Measurements from ENCODE around the gene RAPGEF2. TPM values are rescaled to one million over a fixed set of nuclear protein-coding genes. Genes with fewer than 3 reads are reported as not detected.

RAPGEF2 gene
- total and polyA plus RNA-seq, 8 donors, result 4.3 to 27.5 (median 13.9) TPM

- peaks cover 0 to 28% (median 0%) of the 10 kb centered on the region in 3 donors for H3K36me3 ChIP-seq
- no peak overlapping the region for H3K27ac ChIP-seq
- no peak overlapping the region for H3K4me3 ChIP-seq
- no peaks in the 10 kb centered on the region for H3K4me1 ChIP-seq
- no peaks in the 10 kb centered on the region for H3K9me3 ChIP-seq
- TF ChIP-seq, protein P1, sequence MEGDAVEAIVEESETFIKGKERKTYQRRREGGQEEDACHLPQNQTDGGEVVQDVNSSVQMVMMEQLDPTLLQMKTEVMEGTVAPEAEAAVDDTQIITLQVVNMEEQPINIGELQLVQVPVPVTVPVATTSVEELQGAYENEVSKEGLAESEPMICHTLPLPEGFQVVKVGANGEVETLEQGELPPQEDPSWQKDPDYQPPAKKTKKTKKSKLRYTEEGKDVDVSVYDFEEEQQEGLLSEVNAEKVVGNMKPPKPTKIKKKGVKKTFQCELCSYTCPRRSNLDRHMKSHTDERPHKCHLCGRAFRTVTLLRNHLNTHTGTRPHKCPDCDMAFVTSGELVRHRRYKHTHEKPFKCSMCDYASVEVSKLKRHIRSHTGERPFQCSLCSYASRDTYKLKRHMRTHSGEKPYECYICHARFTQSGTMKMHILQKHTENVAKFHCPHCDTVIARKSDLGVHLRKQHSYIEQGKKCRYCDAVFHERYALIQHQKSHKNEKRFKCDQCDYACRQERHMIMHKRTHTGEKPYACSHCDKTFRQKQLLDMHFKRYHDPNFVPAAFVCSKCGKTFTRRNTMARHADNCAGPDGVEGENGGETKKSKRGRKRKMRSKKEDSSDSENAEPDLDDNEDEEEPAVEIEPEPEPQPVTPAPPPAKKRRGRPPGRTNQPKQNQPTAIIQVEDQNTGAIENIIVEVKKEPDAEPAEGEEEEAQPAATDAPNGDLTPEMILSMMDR (IDR thresholded peaks at IDR 0.05), result no peak
- no peak for ATAC-seq
- H3K27me3 ChIP-seq, result no peaks in the 10 kb centered on the region
- WGBS, 2 donors, result 98 to 99% methylated on average over 2 of the region's 2 CpGs
- FAIRE-seq, result no peak
- intact Hi-C loops (cut with DNase I), result no loop called here
- no peak for DNase-seq
These were observed 234.2 kb downstream of the RAPGEF2 start for GRCh38 chr4:159337041-159337440.

GRCh38 chr4:159341522-159341921 lies 238.6 kb downstream of the RAPGEF2 start:
- peaks cover 5 to 36% (median 8%) of the 10 kb centered on the region in 3 donors for H3K36me3 ChIP-seq
- FAIRE-seq, result no peak
- ATAC-seq, result no peak

GRCh38 chr4:159342374-159342773 lies 239.5 kb downstream of the RAPGEF2 start:
- 86 to 89% methylated on average over 3 of the region's 3 CpGs for WGBS, 2 donors
- Histone ChIP-seq H3K9me3 (no peaks in the 10 kb centered on the region), H3K4me1 (no peaks in the 10 kb centered on the region), H3K27ac (no peak overlapping the region), H3K36me3 (peaks cover 5 to 36% (median 8%) of the 10 kb centered on the region in 3 donors), H3K4me3 (no peak overlapping the region), H3K27me3 (no peaks in the 10 kb centered on the region)
- FAIRE-seq (no peak), DNase-seq (no peak), ATAC-seq (no peak)
- TF ChIP-seq, protein P1 (IDR thresholded peaks at IDR 0.05), result no peak
- intact Hi-C loops (cut with DNase I), result no loop called here

More at GRCh38 chr4:159341522-159341921, 238.6 kb downstream of the RAPGEF2 start:
- no peak for DNase-seq
- H3K27ac ChIP-seq, result no peak overlapping the region
- no peaks in the 10 kb centered on the region for H3K4me1 ChIP-seq
- no peaks in the 10 kb centered on the region for H3K27me3 ChIP-seq
- TF ChIP-seq, protein P1 (IDR thresholded peaks at IDR 0.05), result no peak
- no peak overlapping the region for H3K4me3 ChIP-seq
- intact Hi-C loops (cut with DNase I), result no loop called here
- no peaks in the 10 kb centered on the region for H3K9me3 ChIP-seq
- 84 to 85% methylated on average over 2 of the region's 2 CpGs for WGBS, 2 donors

- no peak for DNase-seq
- no peak overlapping the region for H3K27ac ChIP-seq
- H3K4me3 ChIP-seq, result no peak overlapping the region
- no peak for ATAC-seq
- no peaks in the 10 kb centered on the region for H3K4me1 ChIP-seq
- no peak for FAIRE-seq
- H3K9me3 ChIP-seq, result no peaks in the 10 kb centered on the region
- 93 to 94% methylated on average over 8 of the region's 8 CpGs for WGBS, 2 donors
- TF ChIP-seq, protein P1 (IDR thresholded peaks at IDR 0.05), result no peak
- no peaks in the 10 kb centered on the region for H3K27me3 ChIP-seq
- peaks cover 5 to 34% (median 8%) of the 10 kb centered on the region in 3 donors for H3K36me3 ChIP-seq
- intact Hi-C loops (cut with DNase I), result no loop called here
These were observed 240.2 kb downstream of the RAPGEF2 start for GRCh38 chr4:159343116-159343515.

DNA sequence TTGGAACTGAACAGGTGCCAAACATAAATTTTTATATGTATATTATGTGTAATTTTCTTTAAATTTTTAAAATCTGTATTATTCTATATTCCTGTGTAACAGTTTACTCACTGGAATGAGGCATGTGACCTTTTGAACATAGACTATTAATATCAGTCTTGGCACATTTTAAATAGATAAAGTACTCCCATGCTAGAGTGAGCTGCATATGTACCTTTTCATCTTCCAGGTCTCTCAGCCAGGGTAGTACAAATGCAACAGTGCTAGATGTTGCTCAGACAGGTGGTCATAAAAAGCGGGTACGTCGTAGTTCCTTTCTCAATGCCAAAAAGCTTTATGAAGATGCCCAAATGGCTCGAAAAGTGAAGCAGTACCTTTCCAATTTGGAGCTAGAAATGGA lies 242.0 kb downstream of the RAPGEF2 start:
- WGBS, 2 donors, result 96 to 97% methylated on average over 4 of the region's 4 CpGs
- DNase-seq (no peak), FAIRE-seq (no peak), ATAC-seq (no peak)
- TF ChIP-seq, protein P1 (IDR thresholded peaks at IDR 0.05), result no peak
- Histone ChIP-seq H3K4me1 (no peaks in the 10 kb centered on the region), H3K36me3 (peaks cover 5 to 16% (median 8%) of the 10 kb centered on the region in 3 donors), H3K27ac (no peak overlapping the region), H3K4me3 (no peak overlapping the region), H3K27me3 (no peaks in the 10 kb centered on the region), H3K9me3 (no peaks in the 10 kb centered on the region)
- intact Hi-C loops (cut with DNase I), result no loop called here
